Measurements from ENCODE around the gene RNF150.

GRCh38 chr4:140869446-140869845 lies 263.8 kb downstream of the RNF150 start:
- TF ChIP-seq GATA2 (IDR thresholded peaks at IDR 0.05; ENCODE audit: low read depth, low read length), result no peak
- TF ChIP-seq GATA3 (IDR thresholded peaks at IDR 0.05; ENCODE audit: low read depth, low read length), result no peak

Data from SH-SY5Y (cell line).